ENCODE results near the gene ZBTB33. TPM values are rescaled to one million over a fixed set of nuclear protein-coding genes. Genes with fewer than 3 reads are reported as not detected.

ZBTB33 gene
- total and polyA plus RNA-seq, 2 of the 13 experiments (the other 11 are each of a cell fraction or from before 2014, with no cell fraction given), result 6.5 to 20.2 TPM

DNA sequence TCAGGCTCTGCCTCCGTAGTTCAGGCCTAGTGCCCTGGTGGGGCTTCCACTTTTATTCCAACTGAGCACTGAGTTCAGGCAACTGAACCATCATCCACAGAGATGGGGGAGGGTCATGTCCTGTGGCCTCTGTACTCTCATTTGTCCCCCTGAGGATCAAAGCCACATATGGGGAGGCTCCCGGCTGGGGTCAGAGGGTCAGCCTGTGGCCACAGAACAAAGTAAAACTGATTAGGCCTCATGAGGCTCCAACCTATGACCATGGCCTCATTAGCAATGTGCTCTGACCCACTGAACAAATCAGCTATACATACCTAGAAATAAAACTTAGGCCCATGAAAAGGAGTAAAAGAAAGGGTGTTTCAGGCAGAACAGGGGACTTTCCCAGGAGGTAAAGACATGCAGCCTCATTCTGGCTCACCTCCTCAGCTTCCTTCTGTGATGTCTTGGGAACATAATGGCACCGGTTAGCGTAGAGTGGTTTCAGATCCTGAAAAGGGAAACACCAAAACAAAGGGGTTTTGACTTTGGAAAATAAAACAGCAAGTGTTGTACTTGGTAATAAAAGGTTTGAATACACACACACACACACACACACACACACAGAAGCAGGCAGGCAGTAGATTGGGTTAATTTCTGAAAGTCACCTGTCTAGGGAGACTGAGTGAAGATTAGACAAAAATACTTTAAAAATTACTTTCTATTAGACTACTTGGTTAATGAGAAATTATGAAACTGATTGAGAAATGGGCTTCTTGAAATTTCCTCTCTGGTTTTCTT is 36.3 kb downstream of the ZBTB33 start (continued):
- TF ChIP-seq, protein P1, sequence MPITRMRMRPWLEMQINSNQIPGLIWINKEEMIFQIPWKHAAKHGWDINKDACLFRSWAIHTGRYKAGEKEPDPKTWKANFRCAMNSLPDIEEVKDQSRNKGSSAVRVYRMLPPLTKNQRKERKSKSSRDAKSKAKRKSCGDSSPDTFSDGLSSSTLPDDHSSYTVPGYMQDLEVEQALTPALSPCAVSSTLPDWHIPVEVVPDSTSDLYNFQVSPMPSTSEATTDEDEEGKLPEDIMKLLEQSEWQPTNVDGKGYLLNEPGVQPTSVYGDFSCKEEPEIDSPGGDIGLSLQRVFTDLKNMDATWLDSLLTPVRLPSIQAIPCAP (CRISPR knock-in tag; IDR thresholded peaks at IDR 0.05; ENCODE audit: low read depth), result no peak
- TF ChIP-seq KLF11 (CRISPR knock-in tag; IDR thresholded peaks at IDR 0.05) (no peak), MIXL1 (CRISPR knock-in tag; IDR thresholded peaks at IDR 0.05) (peak; percentile 70), SIX1 (CRISPR knock-in tag; IDR thresholded peaks at IDR 0.05; ENCODE audit: borderline replicate concordance) (no peak), SRSF4 (IDR thresholded peaks at IDR 0.05; ENCODE audit: low read depth, low read length, poor library complexity, severe bottlenecking) (no peak), ZNF558 (CRISPR knock-in tag; IDR thresholded peaks at IDR 0.05; ENCODE audit: borderline replicate concordance) (no peak), RFX5 (IDR thresholded peaks at IDR 0.05; ENCODE audit: low read depth, low read length) (no peak), SOX5 (CRISPR knock-in tag; IDR thresholded peaks at IDR 0.05; ENCODE audit: borderline replicate concordance) (peak; percentile 56; the same call in 1 of the 2 replicates), ZNF124 (CRISPR knock-in tag; IDR thresholded peaks at IDR 0.05) (no peak), HMG20B (CRISPR knock-in tag; conservative IDR thresholded peaks at IDR 0.05) (peak; percentile 69; the same call in 1 of the 2 replicates), ZNF670 (CRISPR knock-in tag; IDR thresholded peaks at IDR 0.05; ENCODE audit: borderline replicate concordance) (no peak), HNRNPLL (IDR thresholded peaks at IDR 0.05; ENCODE audit: low read depth, low read length, poor library complexity, severe bottlenecking) (no peak), AGO2 (optimal IDR thresholded peaks at IDR 0.05; ENCODE audit: low read depth, low read length) (no peak), ZNF839 (CRISPR knock-in tag; IDR thresholded peaks at IDR 0.05; ENCODE audit: borderline replicate concordance) (no peak), SMARCC2 (IDR thresholded peaks at IDR 0.05) (no peak), ZNF713 (CRISPR knock-in tag; IDR thresholded peaks at IDR 0.05) (no peak), ZNF720 (CRISPR knock-in tag; IDR thresholded peaks at IDR 0.05) (no peak), ZMYM4 (CRISPR knock-in tag; IDR thresholded peaks at IDR 0.05) (peak; percentile 62), RARA (CRISPR knock-in tag; IDR thresholded peaks at IDR 0.05) (peak; percentile 78), HOXA7 (CRISPR knock-in tag; IDR thresholded peaks at IDR 0.05) (no peak), MAF1 (CRISPR knock-in tag; IDR thresholded peaks at IDR 0.05; ENCODE audit: borderline replicate concordance) (no peak)
- TF ChIP-seq, protein P2, sequence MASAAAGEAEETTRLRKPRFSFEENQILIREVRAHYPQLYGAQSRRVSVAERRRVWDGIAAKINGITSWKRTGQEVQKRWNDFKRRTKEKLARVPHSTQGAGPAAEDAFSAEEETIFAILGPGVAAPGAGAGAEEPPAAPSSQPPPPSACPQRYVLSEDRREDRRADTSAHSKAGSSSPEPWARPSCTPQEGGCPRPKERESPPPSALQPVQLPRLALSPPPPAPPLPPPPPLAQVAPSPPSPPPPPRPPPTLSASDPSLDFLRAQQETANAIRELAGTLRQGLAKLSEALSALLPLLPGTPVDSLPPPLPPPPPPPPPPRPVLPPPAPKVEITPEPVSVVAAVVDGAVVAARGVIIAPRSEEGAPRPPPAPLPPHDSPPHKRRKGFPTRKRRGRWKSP (CRISPR knock-in tag; IDR thresholded peaks at IDR 0.05), result no peak
- TF ChIP-seq, protein P3, sequence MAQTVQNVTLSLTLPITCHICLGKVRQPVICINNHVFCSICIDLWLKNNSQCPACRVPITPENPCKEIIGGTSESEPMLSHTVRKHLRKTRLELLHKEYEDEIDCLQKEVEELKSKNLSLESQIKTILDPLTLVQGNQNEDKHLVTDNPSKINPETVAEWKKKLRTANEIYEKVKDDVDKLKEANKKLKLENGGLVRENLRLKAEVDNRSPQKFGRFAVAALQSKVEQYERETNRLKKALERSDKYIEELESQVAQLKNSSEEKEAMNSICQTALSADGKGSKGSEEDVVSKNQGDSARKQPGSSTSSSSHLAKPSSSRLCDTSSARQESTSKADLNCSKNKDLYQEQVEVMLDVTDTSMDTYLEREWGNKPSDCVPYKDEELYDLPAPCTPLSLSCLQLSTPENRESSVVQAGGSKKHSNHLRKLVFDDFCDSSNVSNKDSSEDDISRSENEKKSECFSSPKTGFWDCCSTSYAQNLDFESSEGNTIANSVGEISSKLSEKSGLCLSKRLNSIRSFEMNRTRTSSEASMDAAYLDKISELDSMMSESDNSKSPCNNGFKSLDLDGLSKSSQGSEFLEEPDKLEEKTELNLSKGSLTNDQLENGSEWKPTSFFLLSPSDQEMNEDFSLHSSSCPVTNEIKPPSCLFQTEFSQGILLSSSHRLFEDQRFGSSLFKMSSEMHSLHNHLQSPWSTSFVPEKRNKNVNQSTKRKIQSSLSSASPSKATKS (CRISPR knock-in tag; IDR thresholded peaks at IDR 0.05), result no peak
- TF ChIP-seq, protein P4, sequence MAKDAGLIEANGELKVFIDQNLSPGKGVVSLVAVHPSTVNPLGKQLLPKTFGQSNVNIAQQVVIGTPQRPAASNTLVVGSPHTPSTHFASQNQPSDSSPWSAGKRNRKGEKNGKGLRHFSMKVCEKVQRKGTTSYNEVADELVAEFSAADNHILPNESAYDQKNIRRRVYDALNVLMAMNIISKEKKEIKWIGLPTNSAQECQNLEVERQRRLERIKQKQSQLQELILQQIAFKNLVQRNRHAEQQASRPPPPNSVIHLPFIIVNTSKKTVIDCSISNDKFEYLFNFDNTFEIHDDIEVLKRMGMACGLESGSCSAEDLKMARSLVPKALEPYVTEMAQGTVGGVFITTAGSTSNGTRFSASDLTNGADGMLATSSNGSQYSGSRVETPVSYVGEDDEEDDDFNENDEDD (CRISPR knock-in tag; IDR thresholded peaks at IDR 0.05; ENCODE audit: borderline replicate concordance), result no peak
- TF ChIP-seq, protein P5, sequence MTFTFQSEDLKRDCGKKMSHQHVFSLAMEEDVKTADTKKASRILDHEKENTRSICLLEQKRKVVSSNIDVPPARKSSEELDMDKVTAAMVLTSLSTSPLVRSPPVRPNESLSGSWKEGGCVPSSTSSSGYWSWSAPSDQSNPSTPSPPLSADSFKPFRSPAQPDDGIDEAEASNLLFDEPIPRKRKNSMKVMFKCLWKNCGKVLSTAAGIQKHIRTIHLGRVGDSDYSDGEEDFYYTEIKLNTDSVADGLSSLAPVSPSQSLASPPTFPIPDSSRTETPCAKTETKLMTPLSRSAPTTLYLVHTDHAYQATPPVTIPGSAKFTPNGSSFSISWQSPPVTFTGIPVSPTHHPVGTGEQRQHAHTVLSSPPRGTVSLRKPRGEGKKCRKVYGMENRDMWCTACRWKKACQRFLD (CRISPR knock-in tag; IDR thresholded peaks at IDR 0.05; ENCODE audit: borderline replicate concordance), result no peak

Data from HepG2 (cell line).